Measurements from ENCODE around the gene OR4D11. TPM values are rescaled to one million over a fixed set of nuclear protein-coding genes. Genes with fewer than 3 reads are reported as not detected.

OR4D11 gene
- total and polyA plus RNA-seq, 9 of the 15 experiments (the other 6 are each of a cell fraction or from before 2014, with no cell fraction given): not detected

DNA sequence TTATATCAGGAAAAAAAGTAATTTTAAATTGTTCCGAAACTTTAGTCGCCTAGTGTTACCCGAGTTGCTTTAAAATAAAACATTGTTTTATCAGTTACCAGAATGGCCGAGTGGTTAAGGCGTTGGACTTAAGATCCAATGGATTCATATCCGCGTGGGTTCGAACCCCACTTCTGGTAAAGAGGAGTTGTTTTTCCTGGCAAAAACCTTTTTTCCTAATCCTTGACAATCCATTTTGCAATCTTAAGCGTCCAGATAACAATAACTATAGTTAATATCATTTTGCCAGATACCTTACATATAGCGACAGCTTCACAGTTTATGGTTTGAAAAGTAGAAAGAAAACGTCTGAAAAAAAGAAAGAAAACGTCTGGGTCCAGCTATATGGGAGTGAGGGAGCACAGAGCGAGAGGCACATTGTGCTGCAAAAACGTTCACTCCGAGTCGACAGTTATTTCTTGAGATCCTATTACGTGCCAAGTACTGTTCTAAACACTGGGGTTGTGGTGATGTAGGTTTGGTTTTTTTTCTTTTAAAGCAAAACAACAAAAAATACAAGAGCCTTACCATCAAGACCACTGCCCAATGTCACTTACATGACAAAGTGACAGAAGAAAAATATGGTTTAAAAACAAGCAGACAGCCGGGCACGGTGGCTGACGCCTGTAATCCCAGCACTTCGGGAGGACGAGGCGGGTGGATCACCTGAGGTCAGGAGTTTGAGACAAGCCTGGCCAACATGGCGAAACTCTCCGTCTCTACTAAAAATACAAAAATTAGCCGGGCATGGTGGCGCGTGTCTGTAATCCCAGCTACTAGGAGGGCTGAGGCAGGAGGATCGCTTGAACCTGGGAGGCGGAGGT is 48.5 kb downstream of the OR4D11 start (continued):
- TF ChIP-seq, protein P1, sequence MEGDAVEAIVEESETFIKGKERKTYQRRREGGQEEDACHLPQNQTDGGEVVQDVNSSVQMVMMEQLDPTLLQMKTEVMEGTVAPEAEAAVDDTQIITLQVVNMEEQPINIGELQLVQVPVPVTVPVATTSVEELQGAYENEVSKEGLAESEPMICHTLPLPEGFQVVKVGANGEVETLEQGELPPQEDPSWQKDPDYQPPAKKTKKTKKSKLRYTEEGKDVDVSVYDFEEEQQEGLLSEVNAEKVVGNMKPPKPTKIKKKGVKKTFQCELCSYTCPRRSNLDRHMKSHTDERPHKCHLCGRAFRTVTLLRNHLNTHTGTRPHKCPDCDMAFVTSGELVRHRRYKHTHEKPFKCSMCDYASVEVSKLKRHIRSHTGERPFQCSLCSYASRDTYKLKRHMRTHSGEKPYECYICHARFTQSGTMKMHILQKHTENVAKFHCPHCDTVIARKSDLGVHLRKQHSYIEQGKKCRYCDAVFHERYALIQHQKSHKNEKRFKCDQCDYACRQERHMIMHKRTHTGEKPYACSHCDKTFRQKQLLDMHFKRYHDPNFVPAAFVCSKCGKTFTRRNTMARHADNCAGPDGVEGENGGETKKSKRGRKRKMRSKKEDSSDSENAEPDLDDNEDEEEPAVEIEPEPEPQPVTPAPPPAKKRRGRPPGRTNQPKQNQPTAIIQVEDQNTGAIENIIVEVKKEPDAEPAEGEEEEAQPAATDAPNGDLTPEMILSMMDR (IDR thresholded peaks at IDR 0.05 in 2 of 3, conservative IDR thresholded peaks at IDR 0.05 in 1 of 3; ENCODE audit: insufficient read depth in 2 of 3, low read depth in 1 of 3, low read length in 3 of 3): no peak
- TF ChIP-seq ARID2 (IDR thresholded peaks at IDR 0.05) (no peak), SMC3 (conservative IDR thresholded peaks at IDR 0.05; ENCODE audit: insufficient read depth, low read depth, low read length) (no peak), NELFE (IDR thresholded peaks at IDR 0.05; ENCODE audit: insufficient read depth, insufficient read length) (no peak), RCOR1 (IDR thresholded peaks at IDR 0.05; ENCODE audit: borderline replicate concordance in 1 of 2, low read depth in 2 of 2, low read length in 2 of 2) (no peak), MAZ (CRISPR knock-in tag; conservative IDR thresholded peaks at IDR 0.05 in 1 of 2, IDR thresholded peaks at IDR 0.05 in 1 of 2) (0 out of 4 replicates have a peak, but pooled peaks of 1 of the 2 experiments have one; percentile 9), KHSRP (IDR thresholded peaks at IDR 0.05) (no peak), YY1 (IDR thresholded peaks at IDR 0.05; ENCODE audit: borderline replicate concordance in 1 of 3, control insufficient read depth in 1 of 3, extremely low read depth in 1 of 3, insufficient read depth in 3 of 3, insufficient read length in 1 of 3, insufficient replicate concordance in 2 of 3, low read depth in 1 of 3, low read length in 2 of 3) (no peak), RNF2 (IDR thresholded peaks at IDR 0.05) (no peak), ZFPM2 (CRISPR knock-in tag; IDR thresholded peaks at IDR 0.05) (no peak), ESRRB (CRISPR knock-in tag; IDR thresholded peaks at IDR 0.05; ENCODE audit: borderline replicate concordance) (no peak), ZSCAN29 (IDR thresholded peaks at IDR 0.05) (peak; percentile 41; the same call in 1 of the 2 replicates)
- TF ChIP-seq, protein P2, sequence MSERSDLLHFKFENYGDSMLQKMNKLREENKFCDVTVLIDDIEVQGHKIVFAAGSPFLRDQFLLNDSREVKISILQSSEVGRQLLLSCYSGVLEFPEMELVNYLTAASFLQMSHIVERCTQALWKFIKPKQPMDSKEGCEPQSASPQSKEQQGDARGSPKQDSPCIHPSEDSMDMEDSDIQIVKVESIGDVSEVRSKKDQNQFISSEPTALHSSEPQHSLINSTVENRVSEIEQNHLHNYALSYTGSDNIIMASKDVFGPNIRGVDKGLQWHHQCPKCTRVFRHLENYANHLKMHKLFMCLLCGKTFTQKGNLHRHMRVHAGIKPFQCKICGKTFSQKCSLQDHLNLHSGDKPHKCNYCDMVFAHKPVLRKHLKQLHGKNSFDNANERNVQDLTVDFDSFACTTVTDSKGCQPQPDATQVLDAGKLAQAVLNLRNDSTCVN (CRISPR knock-in tag; IDR thresholded peaks at IDR 0.05): no peak
- TF ChIP-seq, protein P3, sequence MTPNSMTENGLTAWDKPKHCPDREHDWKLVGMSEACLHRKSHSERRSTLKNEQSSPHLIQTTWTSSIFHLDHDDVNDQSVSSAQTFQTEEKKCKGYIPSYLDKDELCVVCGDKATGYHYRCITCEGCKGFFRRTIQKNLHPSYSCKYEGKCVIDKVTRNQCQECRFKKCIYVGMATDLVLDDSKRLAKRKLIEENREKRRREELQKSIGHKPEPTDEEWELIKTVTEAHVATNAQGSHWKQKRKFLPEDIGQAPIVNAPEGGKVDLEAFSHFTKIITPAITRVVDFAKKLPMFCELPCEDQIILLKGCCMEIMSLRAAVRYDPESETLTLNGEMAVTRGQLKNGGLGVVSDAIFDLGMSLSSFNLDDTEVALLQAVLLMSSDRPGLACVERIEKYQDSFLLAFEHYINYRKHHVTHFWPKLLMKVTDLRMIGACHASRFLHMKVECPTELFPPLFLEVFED (CRISPR knock-in tag; conservative IDR thresholded peaks at IDR 0.05): no peak
- TF ChIP-seq, protein P4, sequence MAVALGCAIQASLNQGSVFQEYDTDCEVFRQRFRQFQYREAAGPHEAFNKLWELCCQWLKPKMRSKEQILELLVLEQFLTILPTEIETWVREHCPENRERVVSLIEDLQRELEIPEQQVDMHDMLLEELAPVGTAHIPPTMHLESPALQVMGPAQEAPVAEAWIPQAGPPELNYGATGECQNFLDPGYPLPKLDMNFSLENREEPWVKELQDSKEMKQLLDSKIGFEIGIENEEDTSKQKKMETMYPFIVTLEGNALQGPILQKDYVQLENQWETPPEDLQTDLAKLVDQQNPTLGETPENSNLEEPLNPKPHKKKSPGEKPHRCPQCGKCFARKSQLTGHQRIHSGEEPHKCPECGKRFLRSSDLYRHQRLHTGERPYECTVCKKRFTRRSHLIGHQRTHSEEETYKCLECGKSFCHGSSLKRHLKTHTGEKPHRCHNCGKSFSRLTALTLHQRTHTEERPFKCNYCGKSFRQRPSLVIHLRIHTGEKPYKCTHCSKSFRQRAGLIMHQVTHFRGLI (CRISPR knock-in tag; IDR thresholded peaks at IDR 0.05): no peak
- TF ChIP-seq, protein P5, sequence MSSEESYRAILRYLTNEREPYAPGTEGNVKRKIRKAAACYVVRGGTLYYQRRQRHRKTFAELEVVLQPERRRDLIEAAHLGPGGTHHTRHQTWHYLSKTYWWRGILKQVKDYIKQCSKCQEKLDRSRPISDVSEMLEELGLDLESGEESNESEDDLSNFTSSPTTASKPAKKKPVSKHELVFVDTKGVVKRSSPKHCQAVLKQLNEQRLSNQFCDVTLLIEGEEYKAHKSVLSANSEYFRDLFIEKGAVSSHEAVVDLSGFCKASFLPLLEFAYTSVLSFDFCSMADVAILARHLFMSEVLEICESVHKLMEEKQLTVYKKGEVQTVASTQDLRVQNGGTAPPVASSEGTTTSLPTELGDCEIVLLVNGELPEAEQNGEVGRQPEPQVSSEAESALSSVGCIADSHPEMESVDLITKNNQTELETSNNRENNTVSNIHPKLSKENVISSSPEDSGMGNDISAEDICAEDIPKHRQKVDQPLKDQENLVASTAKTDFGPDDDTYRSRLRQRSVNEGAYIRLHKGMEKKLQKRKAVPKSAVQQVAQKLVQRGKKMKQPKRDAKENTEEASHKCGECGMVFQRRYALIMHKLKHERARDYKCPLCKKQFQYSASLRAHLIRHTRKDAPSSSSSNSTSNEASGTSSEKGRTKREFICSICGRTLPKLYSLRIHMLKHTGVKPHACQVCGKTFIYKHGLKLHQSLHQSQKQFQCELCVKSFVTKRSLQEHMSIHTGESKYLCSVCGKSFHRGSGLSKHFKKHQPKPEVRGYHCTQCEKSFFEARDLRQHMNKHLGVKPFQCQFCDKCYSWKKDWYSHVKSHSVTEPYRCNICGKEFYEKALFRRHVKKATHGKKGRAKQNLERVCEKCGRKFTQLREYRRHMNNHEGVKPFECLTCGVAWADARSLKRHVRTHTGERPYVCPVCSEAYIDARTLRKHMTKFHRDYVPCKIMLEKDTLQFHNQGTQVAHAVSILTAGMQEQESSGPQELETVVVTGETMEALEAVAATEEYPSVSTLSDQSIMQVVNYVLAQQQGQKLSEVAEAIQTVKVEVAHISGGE (CRISPR knock-in tag; IDR thresholded peaks at IDR 0.05): no peak

All from K562 (cell line).